Femur (tissue), 1 donor: Measurements from ENCODE around the gene SLC36A2.
"Not testable (repeated sequence)": the region's sequence is repeated elsewhere in the genome, so short reads cannot be mapped to it uniquely, and the experiment has no call there.

Source experiments
- DNase-seq: peaks from one replicate; pipeline ENCODE4 v3.0.0-alpha.2; 2017

SLC36A2 gene

DNA sequence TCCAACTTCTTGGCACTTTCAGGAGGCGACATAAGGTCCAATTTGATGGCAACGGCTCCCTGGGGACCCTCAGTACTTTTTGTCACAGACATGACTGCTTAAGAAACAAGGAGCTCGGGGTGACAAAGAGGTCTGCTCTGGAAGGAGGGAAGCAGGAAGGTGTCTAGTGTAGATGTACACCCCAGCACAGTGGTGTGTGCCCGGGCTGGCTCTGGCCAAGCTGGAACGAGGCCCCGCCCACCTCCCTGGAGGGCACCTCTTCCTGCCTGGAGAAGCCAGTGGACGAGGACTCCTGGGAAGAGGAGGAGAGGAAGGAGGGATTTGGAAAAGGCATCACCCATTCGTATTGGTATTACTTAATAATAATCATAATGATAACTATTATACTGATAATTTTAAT lies at the start of gene SLC36A2:
TSS of gene SLC36A2 (minus strand) at position 191 of the 400 bp plus-strand sequence. CDS start at position 92, 99 bp downstream.
- peak; percentile 38 for DNase-seq

DNA sequence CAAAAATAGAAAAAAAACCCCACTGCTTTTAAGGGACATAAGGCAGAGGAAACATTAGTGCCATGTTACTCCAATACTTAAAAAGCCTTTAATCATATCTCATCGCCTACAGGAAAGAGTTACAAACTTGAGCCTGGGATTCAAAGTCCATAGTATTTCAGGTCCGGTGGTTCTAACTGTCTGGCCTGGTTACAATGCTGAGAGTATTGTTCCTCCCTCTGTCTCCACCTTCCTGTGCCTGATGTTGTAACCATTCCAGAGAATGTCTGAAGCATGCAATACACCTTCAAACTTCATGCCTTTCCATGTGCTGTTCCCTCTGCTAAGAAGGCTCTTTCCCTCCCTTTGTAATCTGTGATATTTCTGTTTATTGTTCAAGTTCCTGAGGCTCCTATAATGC lies 41.6 kb upstream of the SLC36A2 start:
- no peak for DNase-seq

DNA sequence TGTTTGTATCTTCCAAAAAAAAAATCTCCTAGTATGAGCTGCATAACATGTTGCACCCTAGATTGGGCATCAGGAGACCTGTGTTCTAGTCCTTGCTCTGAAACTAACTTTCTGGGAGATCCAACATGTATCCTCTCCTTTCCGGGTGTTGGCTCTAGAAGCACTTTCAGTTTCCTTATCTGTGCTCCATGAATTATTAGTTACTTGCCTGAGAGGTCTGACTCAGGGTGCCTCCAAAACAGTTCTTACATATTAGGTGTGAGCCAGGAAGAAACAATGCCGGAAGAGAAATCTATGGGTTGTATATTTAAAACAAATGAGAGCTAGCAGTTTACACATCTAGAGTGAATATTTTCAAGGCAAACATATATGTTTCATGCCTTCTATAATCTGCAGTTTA lies 36.7 kb upstream of the SLC36A2 start:
- no peak for DNase-seq

DNA sequence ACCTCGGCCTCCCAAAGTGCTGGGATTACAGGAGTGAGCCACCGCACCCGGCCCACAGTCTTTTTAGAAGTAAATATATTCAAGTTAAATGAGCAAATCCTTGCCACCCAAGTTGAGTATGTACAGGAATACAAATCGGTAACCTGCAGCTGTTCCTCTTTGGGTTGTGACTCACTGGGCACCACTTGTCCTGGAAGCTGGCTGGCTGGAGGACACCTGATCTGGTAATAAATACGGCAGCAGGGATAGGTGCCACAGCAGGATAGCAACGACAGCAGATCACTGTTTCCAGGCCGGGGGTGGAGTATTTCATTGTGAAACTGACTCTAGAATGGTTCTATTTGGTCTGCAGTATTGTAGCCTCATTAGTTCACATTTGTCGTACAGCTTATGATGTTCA lies 35.7 kb upstream of the SLC36A2 start:
- DNase-seq, result peak; percentile 42

DNA sequence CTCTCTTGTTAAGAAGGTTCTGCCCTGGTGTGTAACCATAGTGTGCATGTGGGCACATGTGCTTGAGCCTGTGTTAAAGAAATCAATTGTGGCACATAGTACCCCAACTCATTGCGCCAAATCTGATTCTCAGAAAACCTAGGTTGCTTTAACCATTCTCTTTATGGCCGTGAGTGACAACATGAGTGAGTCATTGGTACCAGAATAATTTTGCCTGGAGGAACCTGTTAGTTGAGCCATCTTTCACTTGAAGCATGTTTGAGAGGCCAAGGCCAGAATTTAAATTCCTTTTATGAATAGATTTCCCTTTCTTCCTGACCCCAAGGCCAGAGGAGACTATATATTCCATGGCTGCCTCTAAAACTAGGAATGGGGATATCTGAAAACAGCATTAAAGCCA lies 35.2 kb upstream of the SLC36A2 start:
- no peak for DNase-seq

DNA sequence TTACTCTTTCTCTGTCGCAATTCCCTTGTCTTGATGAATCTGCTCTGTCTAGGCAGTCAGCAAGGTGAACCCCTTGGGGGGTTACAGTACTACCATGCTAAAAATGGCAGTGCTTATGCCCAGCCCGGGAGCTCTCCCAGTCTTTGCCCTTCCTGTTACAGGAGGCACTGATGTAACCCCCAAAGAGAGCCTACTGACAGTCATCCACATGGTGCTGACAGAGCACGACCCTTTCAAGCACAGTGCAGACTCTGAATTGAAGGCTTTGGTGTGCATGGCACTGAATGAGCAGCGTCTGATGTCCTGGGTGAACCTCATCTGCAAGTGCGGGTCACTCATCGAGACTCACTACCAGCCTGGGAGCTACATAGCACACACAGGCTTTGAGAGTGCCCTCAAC lies 34.5 kb upstream of the SLC36A2 start:
- DNase-seq, result no peak

DNA sequence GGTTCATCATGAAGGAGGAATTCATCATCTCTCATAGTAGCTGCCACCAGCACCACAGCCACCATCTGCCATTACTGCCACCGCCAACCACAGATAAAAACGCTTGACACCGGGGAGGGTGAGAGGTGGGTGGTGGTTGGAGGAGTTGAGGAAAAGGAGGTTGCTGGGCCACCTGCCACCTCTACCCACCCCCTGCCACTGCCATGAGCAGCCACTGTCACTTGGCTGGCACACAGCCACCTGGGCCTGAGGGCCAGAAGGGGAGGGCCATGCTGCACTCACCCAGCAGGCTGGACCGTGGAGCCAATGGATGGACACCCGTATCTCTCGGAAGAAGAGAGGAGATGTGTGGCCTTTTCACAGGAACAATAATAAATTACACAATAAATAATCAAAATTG lies 31.3 kb upstream of the SLC36A2 start:
- DNase-seq, result no peak

DNA sequence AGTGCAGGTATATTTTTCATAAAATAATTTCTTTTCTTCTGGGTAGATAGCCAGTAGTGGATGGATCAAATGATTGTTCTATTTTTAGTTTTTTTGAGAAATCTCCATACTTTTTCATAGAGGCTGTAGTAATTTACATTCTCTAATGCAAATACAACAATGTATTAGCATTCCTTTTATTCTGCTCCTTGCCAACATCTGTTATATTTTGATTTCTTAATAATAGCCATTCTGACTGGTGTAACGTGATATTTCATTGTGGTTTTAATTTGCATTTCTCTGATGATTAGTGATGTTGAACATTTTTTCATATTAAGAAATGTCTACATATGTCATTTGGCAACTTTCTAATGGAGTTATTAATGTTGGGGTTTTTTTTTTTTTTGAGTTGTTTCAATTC lies 27.2 kb upstream of the SLC36A2 start:
- DNase-seq, result no peak

DNA sequence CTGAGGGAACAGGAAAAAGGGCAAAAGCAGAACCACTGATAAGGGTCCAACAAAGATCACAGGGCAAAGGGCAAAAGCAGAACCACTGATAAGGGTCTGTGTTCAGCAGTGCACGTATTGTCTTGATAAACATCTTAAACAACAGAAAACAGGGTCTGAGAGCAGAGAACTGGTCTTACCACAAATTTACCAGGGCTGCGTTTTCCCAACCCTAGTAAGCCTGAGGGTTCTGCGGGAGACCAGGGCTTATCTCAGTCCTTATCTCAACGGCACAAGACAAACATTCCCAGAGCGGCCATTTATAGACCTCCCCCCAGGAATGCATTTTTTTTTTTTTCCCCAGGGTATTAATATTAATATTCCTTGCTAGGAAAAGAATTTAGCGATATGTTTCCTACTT lies 19.7 kb upstream of the SLC36A2 start:
- DNase-seq, result not testable (repeated sequence)

DNA sequence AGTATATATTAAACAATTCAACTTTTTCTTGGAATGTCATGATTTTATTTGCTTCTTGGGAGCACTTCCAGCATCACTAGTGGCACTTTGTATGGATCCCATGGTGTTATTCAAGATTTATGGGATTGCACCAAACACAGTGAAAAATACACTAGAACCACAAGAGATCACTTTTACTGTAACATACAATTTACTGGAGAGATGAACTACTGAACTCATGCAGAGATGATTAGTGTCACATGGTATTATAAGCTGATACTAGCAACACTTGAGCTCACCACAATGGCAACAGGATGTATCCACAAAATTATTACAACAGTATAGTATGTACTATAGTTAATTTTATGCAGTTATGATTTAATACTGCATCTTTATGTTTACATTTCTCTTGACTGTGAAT lies 16.3 kb upstream of the SLC36A2 start:
- no peak for DNase-seq

DNA sequence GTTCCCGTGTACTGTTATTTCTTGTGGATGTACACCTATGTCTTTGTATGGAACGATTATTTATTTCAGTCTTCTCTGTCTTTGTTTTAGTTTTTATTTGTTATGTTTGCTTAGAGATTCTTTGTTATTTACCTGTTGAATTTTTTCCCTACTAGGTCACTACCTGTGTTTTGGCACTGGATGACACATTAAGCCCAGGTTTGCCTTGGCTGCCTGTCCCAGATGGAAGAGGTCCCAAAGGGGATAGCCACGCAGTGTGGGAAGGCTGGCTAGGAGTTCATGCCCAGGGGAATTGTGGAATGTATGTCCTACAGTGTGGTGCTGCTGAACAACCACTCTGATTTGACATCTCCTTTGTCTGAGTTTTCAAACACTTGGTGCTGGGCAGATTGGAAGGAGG lies 15.6 kb upstream of the SLC36A2 start:
- DNase-seq, result no peak

DNA sequence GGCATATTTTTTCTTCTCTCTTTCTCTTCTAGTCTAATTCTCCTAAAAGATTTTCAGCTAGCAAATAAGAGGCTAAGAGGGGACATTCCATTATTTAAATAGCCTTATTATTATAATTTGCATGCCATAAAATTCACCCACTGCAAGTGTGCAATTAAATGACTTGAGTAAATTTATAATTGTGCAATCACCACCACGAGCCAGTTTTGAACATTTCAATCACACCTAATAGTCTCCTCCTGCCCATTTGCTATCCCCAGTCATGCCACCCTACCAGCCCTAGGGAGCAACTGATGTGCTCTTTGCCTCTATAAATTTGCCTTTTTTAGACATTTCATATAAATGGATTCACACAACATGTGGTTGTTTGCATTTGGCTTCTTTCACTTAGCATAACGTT lies 12.0 kb upstream of the SLC36A2 start:
- DNase-seq, result no peak

DNA sequence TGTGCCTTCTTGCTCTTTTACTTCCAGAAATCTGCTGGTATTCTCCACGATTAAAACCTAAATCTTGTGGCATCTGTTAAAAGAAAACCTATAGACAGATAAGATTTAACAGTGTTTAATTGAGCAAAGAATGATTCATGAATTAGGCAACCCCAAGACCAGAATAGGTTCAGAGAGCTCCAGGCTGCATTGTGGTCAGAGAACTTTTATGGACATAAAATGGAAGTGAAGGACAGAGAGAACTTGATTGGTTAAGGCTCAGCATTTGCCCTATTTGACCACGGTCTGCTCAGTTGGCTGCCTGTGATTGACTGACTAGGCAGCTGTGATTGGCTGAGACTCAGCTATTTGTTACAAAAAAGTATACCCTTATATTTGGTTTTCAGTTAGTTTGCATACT lies 10.4 kb upstream of the SLC36A2 start:
- no peak for DNase-seq

DNA sequence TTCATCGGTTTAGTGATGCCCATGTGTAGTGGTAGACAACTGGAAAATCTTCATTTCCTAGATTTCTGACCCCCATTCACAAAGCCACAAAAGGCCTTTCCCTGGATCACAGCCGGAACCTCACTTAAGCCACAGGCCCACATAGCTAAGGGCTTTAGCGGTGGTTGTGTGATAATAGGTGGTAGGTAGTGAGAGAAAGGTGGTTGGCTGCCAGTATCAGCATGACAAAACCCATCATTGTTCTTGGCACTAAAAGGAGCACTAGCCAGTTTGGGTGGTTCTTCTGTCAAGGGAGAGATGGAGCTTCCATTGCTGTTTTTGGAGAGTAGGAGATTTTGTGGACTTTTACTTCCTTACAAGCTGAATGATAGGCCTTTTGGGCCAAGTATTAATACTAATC lies 9.7 kb upstream of the SLC36A2 start:
- DNase-seq, result no peak

DNA sequence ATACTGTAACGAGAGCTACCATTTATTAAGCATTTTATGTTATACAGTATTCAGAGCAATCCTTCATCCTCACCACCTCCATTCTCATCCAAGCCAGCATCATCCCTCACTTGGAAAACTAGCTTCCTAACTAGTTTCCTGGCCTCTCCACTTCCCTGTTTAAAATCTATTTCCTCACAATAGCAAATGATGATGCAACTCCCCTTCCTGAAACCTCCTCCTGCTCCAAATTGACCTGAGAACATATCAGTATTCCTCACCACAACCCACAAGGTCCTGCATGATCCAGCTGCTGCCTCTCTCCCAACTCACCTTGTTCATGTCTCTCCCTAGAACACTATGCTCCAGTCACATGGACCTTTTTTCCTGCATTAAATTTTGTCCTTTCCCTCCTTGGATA lies 4.3 kb upstream of the SLC36A2 start:
- no peak for DNase-seq

DNA sequence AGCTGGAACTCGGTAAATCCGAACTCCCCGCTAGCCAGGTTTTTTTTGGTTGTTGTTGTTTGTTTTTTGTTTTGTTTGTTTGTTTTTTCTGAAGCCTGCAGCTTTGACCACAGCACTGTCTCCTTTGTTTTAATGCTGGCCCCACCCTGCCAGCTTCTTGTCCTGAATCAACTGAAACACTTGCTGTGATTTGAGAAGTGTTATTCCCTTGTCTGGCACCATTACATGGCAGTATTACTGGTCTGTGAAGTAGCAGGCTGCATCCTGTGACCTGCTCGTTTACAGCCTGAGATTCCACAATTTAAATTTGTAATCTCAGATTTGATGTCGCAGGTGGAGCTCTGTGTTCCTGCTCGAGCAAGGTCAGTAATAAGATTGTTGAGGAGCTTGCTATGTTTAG lies 1.4 kb upstream of the SLC36A2 start:
- no peak for DNase-seq

DNA sequence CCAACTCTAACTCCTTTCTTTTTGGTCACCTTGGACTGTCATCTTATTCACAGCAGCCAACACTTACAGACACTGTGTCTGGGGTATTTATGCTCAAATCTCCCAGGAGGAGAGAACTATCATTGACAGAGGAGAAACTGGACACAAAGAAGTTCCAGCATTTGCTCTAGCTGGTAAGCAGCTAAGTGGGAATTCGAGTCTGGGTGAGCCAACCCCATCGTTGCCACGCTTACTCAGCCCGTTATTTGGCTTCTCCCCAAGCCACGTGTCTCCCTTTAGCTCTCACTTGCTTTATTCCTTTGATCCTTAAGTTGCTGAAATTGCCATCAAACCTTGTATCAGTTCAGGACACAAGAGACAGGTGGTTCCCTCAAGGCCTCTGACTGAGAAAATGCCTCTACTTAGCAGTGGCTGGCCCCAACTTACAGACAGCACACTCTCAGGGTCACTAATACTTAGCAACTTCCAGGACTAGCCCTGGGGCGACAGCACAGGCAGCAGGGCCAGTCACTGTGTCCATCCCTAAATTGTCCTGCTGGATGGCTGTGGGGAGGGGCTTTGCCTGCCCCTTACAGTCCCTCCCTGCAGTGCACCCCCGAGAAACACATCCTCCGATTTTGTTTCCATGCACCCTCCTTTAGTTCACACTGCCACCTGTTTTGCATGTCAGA lies 1.4 kb downstream of the SLC36A2 start:
- no peak for DNase-seq

DNA sequence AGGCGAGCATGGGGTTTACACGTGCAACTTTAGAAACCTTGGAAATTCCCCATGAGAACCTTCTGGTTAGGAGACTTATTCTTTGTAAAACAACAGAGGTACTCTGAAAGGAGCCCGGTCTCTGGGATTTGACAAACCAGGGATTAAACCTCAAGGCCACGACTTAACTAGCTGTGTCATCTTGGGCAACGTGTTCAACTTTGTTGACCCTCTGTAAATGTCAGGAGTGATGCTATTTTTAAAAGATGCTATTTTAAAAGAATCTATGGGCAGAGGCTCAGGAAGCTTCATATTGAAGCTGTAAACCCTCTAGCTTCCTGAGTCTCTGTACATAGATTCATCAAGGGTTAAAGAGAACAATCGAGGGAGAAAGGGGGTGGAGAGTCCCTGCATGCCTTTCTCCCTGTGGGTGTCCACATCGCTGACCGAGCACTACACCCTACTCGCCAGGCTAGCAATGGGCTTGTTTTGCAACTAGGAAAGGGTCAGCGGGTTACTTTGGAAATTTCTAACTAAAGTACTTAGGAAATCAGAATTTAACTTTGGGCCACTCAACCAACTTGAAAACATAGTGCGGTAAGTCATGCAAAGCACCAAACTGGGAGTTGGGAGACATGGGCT lies 2.1 kb downstream of the SLC36A2 start:
- no peak for DNase-seq

DNA sequence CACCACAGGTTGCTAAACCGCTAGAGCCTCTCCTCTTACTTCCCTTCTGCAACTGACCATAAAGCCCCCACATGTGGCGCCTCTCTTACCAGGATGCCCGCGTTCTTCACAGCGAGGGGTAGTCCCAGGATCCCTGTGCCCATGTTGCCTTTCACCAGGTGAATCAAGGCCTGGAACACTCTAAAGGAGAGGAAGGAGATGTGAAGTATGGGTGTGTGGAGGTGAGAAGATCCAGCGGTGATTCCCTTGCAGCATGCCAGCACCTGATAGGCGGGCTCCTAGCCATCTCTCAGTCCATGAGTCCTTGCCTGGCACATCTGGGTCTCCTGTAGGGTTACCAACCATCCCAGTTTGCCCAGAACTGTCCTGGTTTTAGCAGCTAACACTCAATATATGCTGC lies 3.3 kb downstream of the SLC36A2 start:
- no peak for DNase-seq

DNA sequence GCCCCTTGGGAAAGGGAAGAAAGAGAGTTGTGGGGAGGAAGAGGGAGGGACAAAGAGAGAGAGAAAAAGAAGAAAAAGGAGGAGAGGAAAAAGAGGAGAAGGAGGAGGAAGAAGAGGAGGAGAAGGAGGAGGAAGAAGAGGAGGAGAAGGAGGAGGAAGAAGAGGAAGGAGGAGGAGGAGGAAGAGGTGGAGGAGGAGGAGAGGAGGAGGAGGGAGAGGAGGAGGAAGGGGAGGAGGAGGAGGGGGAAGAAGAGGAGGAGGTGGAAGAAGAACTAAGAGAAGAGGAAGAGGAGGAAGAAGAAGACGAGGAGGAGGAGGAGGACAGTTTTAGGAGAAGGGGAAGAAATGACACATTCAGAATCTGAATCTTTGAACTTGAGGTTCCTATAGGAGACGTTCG lies 7.4 kb downstream of the SLC36A2 start:
- DNase-seq, result no peak

DNA sequence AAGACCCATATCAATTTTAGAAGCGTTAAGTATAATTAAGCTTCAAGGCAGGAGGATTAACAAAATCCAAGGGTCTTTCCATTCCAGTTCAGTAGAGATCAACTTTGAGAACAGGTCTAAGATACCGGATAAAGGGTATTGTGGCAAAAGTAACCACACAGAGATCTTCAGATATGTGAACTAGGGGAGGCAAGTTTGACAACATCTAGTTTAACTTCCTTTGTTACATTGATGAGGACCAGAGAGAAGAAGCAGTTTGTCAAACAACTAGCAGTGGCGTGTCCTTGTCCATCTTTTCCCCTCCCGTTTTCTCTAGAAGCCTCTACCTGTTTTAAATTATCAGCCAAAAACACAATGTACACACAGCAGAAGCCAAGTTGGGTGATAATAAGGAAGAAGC lies 8.6 kb downstream of the SLC36A2 start:
- DNase-seq, result no peak

DNA sequence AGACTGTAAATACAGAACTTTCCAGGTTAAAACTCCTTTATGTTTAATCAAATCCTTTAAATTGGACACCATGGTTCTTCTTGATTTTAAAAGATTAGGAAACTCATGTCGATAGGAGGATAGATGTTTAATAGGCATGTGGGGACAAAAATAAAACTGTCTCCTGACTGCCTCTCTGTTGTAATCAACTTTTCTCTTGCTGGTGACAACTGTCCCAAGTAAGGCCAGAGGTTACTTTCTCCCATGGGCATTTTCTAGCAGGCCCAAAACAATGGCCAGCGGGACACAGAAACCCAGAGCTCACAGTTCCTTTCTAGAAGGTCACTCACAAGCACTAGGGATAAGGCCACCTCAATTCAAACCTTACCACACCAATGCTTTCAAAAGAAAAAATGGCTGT lies 14.5 kb downstream of the SLC36A2 start:
- no peak for DNase-seq

DNA sequence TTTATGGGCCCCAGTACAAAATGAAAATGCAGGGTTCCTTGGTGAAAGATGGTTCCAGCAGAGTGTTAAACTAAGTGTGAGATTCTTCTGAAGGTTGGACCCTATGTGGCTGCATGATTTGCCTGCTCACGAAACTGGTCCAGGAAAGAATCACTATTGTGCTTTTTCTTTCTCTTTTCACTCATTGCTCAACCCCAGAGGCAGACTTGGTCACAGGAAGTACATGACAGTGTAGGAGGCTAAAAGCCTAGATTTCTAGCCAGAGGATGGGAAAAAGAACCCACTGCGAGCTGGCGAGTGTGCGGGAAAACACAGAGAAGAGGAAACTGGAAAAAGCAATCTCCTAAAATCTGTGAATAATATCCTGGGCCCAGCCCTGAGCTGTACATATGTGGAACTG lies 18.6 kb downstream of the SLC36A2 start:
- DNase-seq, result no peak

DNA sequence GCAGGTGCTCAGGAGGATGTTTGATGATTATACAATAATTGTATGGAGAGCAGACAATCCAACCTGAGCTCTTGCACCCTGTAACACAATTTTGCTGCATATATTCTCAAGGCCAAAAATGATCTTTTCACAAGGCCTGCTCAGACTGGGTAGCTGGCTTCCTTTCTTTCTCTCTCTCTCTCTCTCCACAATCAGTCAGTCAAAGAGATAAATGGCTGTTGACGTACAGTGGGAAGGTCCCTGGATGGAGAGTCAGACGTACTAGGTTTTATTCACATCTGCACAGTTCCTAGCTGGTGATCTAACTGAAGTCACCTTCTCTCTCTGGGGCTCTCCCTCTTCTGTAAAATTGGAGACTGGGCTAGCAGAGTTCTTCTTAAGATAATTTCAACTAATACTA lies 19.8 kb downstream of the SLC36A2 start:
- DNase-seq, result no peak

DNA sequence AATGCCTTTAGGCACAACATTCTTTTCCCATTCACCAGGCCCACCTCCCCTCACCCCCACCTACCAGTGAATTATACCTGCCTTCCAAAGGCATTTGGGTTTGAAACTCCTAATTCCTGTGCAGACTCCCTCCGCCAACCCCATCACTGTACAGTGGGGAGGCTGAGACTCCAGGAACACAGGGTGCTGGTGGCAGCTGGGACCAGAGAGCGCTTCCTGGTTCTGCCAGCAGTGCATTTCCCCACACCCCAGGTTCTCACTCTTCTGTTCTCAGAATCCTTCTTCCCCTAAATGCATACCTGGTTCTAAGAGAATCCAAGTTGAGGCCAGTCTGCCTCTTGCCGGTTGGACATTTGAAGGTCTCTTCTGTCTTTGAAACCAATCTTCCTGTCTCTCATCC lies 21.1 kb downstream of the SLC36A2 start:
- no peak for DNase-seq
